ENCODE data around the gene BPIFA1. TPM values are rescaled to one million over a fixed set of nuclear protein-coding genes. Genes with fewer than 3 reads are reported as not detected.

Gene BPIFA1
- polyA plus RNA-seq, 3 donors from 2014 or later = not detected

DNA sequence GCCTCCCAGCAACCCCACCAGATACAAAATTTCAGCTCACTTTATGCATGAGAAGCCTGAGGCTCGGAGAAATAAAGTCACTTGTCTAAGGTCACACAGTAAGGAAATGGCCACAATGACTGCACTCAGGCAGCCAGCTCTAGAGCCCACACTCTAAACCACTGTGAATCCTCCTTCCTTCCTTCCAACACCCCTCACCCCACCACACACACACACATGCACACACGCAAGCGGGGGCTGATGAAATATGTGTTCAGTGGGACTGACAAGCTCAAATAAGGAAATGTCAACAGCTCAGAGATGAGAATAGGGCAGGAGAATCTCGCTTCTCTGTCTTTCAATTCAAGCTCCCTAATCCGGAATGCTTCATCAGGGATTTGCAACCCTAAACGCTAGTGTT lies 6.0 kb upstream of the BPIFA1 start:
- Mint-ChIP-seq H3K4me3 (peak overlapping the region; percentile 13 to 68 (median 25)), H3K36me3 (no peaks in the 10 kb centered on the region), H3K9me3 (no peaks in the 10 kb centered on the region), H3K4me1 (peaks cover 20 to 22% of the 10 kb centered on the region in 2 donors), H3K27me3 (ENCODE audit: low read depth in 3 of 3) (peaks cover 1 to 7% (median 2%) of the 10 kb centered on the region in 3 donors), H3K27ac (peak overlapping the region; percentile 19 to 84 (median 46))
- DNase-seq = peak; percentile 42 to 49 (median 46)

DNA sequence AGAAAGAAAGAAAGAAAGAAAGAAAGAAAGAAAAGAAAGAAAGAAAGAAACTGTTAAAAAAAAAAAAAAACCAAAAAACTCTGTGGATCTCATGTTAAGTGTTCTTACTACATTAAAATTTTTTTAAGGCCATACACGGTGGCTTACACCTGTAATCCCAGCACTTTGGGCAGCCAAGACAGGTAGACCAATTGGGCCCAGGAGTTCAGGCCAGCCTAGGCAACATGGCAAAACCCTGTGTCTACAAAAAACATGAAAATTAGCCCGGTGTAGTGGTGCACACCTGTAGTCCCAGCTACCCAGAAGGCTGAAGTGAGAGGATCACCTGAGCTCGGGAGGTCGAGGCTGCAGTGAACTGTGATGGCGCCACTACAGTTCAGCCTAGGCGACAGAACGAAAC lies 4.6 kb upstream of the BPIFA1 start:
- peak overlapping the region in 1 of 6 donors; percentile 40 for H3K27ac Mint-ChIP-seq
- H3K36me3 Mint-ChIP-seq = no peaks in the 10 kb centered on the region
- no peak overlapping the region for H3K4me3 Mint-ChIP-seq

DNA sequence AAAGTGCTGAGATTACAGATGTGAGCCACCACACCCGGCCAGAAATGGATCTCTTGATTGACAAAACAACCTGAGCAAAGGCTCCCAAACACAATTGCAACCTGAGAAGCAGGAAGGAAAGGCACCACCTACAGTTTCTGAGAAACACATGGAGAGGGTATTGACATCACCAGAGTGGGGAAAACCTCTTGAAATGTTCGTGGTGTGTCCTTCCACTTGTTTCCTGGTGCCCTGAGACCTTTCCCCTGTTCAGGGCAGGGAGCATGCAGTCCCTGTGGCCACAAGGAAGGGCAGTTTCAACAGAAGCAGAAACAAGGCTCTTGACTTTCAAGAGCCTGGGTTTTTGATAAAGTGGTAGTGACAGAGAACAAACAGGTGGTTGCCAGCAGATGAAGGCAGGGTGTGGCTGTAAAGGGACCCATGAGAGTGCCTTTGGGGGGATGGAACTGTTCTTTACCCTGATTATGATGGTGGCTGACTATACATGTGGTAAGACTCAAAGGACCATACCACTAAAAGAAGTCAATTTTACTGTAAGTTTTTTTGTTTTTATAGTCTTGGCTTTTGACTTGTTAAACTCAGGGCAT lies 3.2 kb upstream of the BPIFA1 start:
- H3K4me3 Mint-ChIP-seq = no peak overlapping the region
- H3K4me1 Mint-ChIP-seq = peaks cover 20 to 22% of the 10 kb centered on the region in 2 donors

More for the DNA sequence above, 4.6 kb upstream of the BPIFA1 start:
- Mint-ChIP-seq H3K4me1 (peaks cover 20 to 22% of the 10 kb centered on the region in 2 donors), H3K9me3 (no peaks in the 10 kb centered on the region), H3K27me3 (ENCODE audit: low read depth in 3 of 3) (peaks cover 1 to 2% (median 2%) of the 10 kb centered on the region in 3 donors)
- no peak for DNase-seq

DNA sequence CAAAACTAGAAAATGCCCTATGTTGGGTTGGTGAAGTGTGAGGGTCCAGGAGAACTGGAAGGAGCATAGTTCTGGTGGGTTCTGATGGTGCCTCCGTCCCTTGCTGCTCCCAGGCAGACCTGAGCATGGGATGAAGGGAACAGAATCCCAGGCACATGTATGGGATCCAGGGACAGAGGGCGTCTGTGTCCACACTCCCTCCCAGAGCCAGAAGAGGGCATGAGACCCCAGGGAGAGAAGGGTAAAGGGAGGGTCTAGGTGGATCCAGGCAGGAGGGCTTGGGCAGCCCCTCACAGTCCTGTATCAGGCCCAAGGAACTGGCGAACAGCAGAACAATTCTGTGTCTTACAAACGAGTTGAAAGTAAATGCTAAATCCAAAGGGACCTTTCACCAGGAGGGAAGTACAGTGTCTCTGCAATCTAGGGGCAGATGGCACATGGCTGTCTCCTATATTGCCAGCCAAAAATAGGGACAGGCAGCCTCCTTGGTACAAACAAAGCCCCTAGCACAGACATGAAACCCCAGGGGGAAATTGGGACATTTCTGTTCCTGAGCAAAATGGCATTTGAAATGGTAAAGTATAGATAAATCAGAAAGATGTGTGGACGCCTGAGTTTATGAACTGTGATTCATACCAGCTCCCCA lies 2.5 kb upstream of the BPIFA1 start:
- H3K27me3 Mint-ChIP-seq (ENCODE audit: low read depth in 3 of 3) = peaks cover 4 to 8% (median 4%) of the 10 kb centered on the region in 3 donors
- no peak overlapping the region for H3K27ac Mint-ChIP-seq
- no peak for DNase-seq

More for the DNA sequence above, 3.2 kb upstream of the BPIFA1 start:
- no peaks in the 10 kb centered on the region for H3K9me3 Mint-ChIP-seq
- H3K36me3 Mint-ChIP-seq = no peaks in the 10 kb centered on the region
- no peak for DNase-seq
- H3K27ac Mint-ChIP-seq = no peak overlapping the region
- H3K27me3 Mint-ChIP-seq (ENCODE audit: low read depth in 3 of 3) = peaks cover 4 to 8% (median 4%) of the 10 kb centered on the region in 3 donors

DNA sequence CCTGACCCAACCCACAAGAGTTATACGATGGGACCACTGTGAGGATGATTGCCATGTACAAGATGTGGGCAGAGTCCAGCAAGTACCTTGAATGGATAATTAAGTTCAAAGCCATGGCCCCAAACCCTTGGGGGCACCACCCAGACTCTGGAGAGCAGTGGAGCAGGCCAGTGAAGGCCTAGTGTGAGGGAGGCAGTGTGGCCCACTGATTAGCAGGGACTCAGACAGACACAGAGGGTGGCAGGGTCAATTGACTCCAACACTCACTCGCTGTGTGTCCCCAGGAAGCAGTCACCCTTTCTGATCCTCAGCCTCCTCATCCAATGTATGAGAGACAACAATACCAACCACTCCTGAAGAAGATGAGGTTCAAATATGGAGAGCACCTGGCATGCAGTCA lies 1.7 kb upstream of the BPIFA1 start:
- H3K36me3 Mint-ChIP-seq = no peaks in the 10 kb centered on the region

More for the DNA sequence above, 2.5 kb upstream of the BPIFA1 start:
- Mint-ChIP-seq H3K4me1 (peaks cover 20 to 21% of the 10 kb centered on the region in 2 donors), H3K9me3 (no peaks in the 10 kb centered on the region), H3K4me3 (no peak overlapping the region), H3K36me3 (no peaks in the 10 kb centered on the region)

DNA sequence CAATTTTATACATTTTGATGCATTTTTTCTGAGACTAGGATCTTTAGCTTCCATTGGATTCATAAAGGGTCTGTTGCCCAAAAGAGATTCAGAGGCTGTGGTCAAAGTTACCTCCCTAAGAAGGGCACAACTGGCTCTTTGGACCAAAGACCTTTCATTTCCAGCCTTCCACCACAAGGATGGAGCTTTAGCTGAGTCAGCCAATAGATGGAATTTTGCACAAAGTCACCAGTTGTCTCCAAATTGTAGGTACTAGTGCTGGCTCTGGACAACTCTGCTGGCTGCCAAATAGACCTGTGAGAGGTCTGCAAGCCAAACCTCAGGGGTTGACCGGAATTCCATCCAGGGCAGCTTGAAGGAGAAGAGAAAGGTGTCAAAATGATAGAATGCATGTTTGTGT lies 555 bp downstream of the BPIFA1 start:
- Mint-ChIP-seq H3K9me3 (no peaks in the 10 kb centered on the region), H3K4me3 (no peak overlapping the region), H3K27ac (no peak overlapping the region), H3K36me3 (no peaks in the 10 kb centered on the region), H3K27me3 (ENCODE audit: low read depth in 3 of 3) (peaks cover 3 to 6% (median 4%) of the 10 kb centered on the region in 3 donors), H3K4me1 (peaks cover 0 to 3% of the 10 kb centered on the region in 2 donors)
- DNase-seq = no peak

More for the DNA sequence above, 1.7 kb upstream of the BPIFA1 start:
- Mint-ChIP-seq H3K27me3 (ENCODE audit: low read depth in 3 of 3) (peaks cover 4 to 8% (median 4%) of the 10 kb centered on the region in 3 donors), H3K9me3 (no peaks in the 10 kb centered on the region), H3K4me3 (no peak overlapping the region), H3K4me1 (peaks cover 14 to 19% of the 10 kb centered on the region in 2 donors), H3K27ac (no peak overlapping the region)
- DNase-seq = no peak

DNA sequence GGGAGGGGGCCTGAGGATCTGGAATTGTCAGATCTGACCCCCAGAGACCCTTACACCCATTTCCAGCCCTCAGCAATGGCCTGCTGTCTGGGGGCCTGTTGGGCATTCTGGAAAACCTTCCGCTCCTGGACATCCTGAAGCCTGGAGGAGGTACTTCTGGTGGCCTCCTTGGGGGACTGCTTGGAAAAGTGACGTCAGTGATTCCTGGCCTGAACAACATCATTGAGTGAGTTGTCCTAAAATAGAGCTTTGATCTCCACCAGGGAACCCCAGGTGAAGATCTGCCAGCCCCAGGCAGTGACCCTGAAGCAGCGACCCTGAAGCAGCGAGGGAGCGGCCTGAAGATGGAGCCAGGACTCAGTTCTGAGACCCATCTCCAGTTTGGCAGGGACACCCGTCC lies 2.2 kb downstream of the BPIFA1 start:
- DNase-seq = no peak
- Mint-ChIP-seq H3K4me1 (no peaks in the 10 kb centered on the region), H3K9me3 (no peaks in the 10 kb centered on the region), H3K4me3 (no peak overlapping the region), H3K36me3 (no peaks in the 10 kb centered on the region), H3K27ac (no peak overlapping the region), H3K27me3 (ENCODE audit: low read depth in 3 of 3) (peaks cover 3 to 10% (median 8%) of the 10 kb centered on the region in 3 donors)

DNA sequence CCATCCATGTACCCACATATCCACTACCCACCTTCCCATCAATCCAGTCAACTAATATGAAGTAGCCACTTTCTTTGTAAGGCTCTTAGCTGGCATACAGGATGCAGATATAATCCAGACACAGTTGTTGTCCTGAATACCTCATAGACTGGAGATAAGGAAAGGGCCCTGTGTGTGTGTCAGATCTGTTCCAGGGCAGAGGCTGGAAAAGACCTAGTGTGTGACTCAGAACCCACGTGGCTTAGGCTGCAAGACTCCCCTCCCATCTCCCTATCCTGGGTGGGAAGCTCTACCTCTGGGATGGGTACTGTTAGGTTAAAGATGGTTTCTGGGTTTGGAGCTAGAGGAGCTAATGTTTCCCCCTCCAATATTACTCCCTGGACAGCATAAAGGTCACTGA lies 3.6 kb downstream of the BPIFA1 start:
- Mint-ChIP-seq H3K4me1 (no peaks in the 10 kb centered on the region), H3K9me3 (no peaks in the 10 kb centered on the region), H3K27me3 (ENCODE audit: low read depth in 3 of 3) (peaks cover 3 to 12% (median 11%) of the 10 kb centered on the region in 3 donors), H3K36me3 (no peaks in the 10 kb centered on the region), H3K27ac (no peak overlapping the region), H3K4me3 (no peak overlapping the region)
- no peak for DNase-seq

DNA sequence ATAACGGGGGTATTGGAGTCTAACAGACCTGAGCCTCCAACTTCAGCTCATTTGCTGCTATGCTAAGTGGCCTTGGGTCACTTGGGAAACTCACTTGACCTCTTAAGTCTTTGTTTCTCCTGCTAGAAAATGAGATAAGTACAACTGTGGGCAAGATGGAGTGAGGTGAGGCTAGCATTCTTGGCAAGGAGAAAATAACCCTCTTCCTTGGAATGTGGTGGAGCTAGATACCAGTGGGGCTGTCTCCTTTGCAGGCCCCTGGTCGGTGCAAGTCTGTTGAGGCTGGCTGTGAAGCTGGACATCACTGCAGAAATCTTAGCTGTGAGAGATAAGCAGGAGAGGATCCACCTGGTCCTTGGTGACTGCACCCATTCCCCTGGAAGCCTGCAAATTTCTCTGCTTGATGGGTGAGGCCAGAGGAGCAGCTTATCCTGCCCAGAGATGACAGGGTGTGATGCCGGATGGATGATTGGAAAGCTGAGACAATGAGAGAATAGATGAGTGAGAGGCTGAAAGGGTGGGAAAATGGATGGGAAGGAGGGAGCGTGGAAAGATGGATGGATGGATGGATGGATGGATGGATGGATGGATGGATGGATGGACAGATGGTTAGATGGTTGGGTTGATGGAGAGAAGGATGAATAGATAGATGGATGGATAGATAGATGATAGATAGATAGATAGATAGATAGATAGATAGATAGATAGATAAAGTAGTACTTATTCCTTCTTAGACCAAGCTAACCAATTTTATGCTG lies 4.4 kb downstream of the BPIFA1 start:
- no peak for DNase-seq
- Mint-ChIP-seq H3K4me3 (no peak overlapping the region), H3K36me3 (no peaks in the 10 kb centered on the region), H3K27ac (no peak overlapping the region), H3K4me1 (no peaks in the 10 kb centered on the region), H3K9me3 (no peaks in the 10 kb centered on the region), H3K27me3 (ENCODE audit: low read depth in 3 of 3) (peaks cover 3 to 12% (median 11%) of the 10 kb centered on the region in 3 donors)

DNA sequence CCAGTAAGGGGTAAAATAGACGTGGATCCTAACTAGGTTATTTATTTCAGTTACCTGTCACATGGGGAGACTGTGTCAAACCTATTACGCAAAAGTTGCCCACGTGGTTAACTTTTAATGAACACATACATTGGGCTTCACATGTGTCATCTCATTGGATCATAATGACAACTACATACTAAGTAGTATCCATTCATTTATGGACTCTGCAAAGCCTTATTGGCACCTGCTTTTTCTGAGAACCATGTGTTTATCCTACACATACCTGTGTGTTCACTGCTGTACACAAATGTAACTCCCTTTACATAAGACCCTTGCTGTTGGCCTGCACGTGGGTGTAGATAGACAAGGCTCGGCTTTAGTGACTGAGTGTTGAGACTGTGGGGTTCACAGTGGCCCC lies 5.1 kb downstream of the BPIFA1 start:
- peaks cover 3 to 12% (median 11%) of the 10 kb centered on the region in 3 donors for H3K27me3 Mint-ChIP-seq (ENCODE audit: low read depth in 3 of 3)
- no peak for DNase-seq
- H3K27ac Mint-ChIP-seq = no peak overlapping the region
- H3K4me3 Mint-ChIP-seq = no peak overlapping the region
- no peaks in the 10 kb centered on the region for H3K9me3 Mint-ChIP-seq
- H3K36me3 Mint-ChIP-seq = no peaks in the 10 kb centered on the region
- H3K4me1 Mint-ChIP-seq = no peaks in the 10 kb centered on the region

DNA sequence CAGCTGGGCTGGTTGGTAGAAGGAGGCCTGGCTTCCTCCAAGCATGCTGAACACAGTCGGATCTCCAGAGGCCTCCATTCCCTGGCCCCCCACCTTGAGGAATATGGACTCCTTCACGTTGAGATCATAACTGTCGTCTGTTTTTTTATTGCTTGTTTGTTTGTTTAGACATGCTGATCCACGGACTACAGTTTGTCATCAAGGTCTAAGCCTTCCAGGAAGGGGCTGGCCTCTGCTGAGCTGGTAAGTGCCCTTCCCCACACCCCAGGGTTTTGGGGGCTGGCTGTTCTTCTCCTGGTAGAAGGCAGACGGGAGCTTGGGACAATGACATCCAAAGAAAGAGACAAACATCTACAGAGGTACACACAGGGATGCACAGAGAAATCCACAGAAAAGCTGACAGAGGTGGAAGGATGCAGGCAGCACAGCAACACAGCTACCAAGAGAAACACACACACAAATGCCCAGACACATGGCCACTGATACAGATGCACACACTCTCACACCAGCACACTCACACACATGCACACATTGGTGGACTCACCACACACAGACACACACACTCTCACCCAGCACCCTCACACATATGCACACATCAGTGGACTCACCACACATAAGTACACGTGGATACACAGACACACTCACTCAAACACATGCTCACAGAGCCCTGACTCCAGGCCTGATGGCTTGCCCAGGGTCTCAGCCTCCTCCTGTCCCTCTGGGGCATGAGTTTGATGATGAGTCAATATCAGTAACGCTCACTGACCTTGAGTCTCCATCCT lies 6.7 kb downstream of the BPIFA1 start:
- Mint-ChIP-seq H3K9me3 (no peaks in the 10 kb centered on the region), H3K36me3 (no peaks in the 10 kb centered on the region), H3K4me1 (no peaks in the 10 kb centered on the region), H3K27me3 (ENCODE audit: low read depth in 3 of 3) (peaks cover 0 to 7% (median 7%) of the 10 kb centered on the region in 3 donors), H3K27ac (peak overlapping the region in 1 of 6 donors; percentile 43), H3K4me3 (no peak overlapping the region)
- no peak for DNase-seq

DNA sequence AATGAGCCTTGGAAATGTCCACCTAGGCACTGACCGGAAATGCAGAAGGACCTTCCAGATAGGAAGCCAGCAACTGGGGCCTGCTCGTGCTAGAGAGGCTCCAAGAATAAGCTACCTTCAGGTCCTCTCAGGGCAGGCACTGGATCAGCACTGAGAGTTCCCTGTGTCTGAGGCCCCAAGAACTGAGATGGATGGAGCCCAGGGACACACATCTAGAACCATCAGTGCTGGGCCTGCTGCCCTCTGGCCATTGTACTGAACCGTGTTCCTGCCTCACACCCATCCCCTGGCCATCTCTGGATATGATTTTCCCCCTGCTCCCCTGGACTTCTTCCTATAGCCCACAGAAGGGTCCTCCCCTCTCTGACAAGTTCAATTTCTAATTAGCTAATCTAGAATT lies 10.3 kb downstream of the BPIFA1 start:
- no peak overlapping the region for H3K4me3 Mint-ChIP-seq

DNA sequence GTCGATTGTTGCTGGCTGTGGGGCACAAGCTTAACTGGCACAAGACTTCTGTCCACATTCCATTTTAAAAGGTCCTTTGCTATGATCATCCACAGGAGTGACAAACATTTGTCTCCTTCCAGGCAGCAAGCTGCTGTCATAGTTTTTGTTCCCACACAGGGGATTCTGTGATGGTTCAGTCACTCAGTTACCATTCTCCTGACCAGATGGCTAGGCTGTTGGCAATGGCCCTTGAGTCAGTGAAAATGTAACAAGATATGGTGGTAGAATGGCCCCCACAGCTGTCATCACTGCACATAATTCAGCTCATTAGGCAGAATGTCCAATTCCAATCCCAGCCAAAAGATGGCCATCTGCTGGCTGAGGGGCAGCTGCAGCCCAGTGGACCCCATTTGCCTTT lies 13.7 kb downstream of the BPIFA1 start:
- Mint-ChIP-seq H3K4me1 (no peaks in the 10 kb centered on the region), H3K27me3 (ENCODE audit: low read depth in 3 of 3) (peaks cover 0 to 5% (median 2%) of the 10 kb centered on the region in 3 donors), H3K27ac (no peak overlapping the region), H3K4me3 (no peak overlapping the region), H3K9me3 (no peaks in the 10 kb centered on the region), H3K36me3 (no peaks in the 10 kb centered on the region)
- no peak for DNase-seq

More for the DNA sequence above, 10.3 kb downstream of the BPIFA1 start:
- H3K36me3 Mint-ChIP-seq = no peaks in the 10 kb centered on the region
- H3K4me1 Mint-ChIP-seq = no peaks in the 10 kb centered on the region
- H3K9me3 Mint-ChIP-seq = no peaks in the 10 kb centered on the region
- no peak for DNase-seq
- peaks cover 1 to 7% (median 7%) of the 10 kb centered on the region in 3 donors for H3K27me3 Mint-ChIP-seq (ENCODE audit: low read depth in 3 of 3)
- H3K27ac Mint-ChIP-seq = no peak overlapping the region

Data from immature natural killer cell (primary cell).